ENCODE measurements around the gene SIGLEC1. TPM values are rescaled to one million over a fixed set of nuclear protein-coding genes. Genes with fewer than 3 reads are reported as not detected.
A peak's percentile ranks its signal among the peaks of the same experiment; 100 is the strongest.

SIGLEC1 gene
- total RNA-seq, 4 donors from 2014 or later: 5.2 to 33.9 (median 13.1) TPM

GRCh38 chr20:3678198-3678597 lies 34.2 kb downstream of the SIGLEC1 start:
- H3K27me3 ChIP-seq: peaks cover 0 to 16% of the 10 kb centered on the region in 2 donors
- no peaks in the 10 kb centered on the region for H3K9me3 ChIP-seq
- no peak for DNase-seq (ENCODE audit: low spot score in 2 of 2)
- WGBS, 2 donors: 15 to 22% methylated on average over 2 of the region's 2 CpGs
- H3K27ac ChIP-seq: peak overlapping the region; percentile 3 to 93 (median 67)
- H3K4me1 ChIP-seq: peaks cover 0 to 66% (median 31%) of the 10 kb centered on the region in 4 donors
- TF ChIP-seq EP300 (IDR thresholded peaks at IDR 0.05): no peak
- TF ChIP-seq POLR2A (IDR thresholded peaks at IDR 0.05): no peak
- no peak for TF ChIP-seq CTCF (IDR thresholded peaks at IDR 0.05)
- no peak overlapping the region for H3K4me3 ChIP-seq
- H3K36me3 ChIP-seq: peaks cover 0 to 28% (median 0%) of the 10 kb centered on the region in 3 donors

- H3K36me3 ChIP-seq: peaks cover 0 to 31% (median 0%) of the 10 kb centered on the region in 3 donors
- no peak for DNase-seq (ENCODE audit: low spot score in 2 of 2)
- no peak for TF ChIP-seq EP300 (IDR thresholded peaks at IDR 0.05)
- peaks cover 0 to 66% (median 31%) of the 10 kb centered on the region in 4 donors for H3K4me1 ChIP-seq
- peak overlapping the region; percentile 38 to 93 (median 67) for H3K27ac ChIP-seq
- no peak overlapping the region for H3K4me3 ChIP-seq
- 18 to 21% methylated on average over 8 of the region's 8 CpGs for WGBS, 2 donors
- H3K27me3 ChIP-seq: peaks cover 0 to 21% of the 10 kb centered on the region in 2 donors
- no peaks in the 10 kb centered on the region for H3K9me3 ChIP-seq
These were observed 34.7 kb downstream of the SIGLEC1 start for GRCh38 chr20:3677733-3678132.

- H3K27ac ChIP-seq: no peak overlapping the region
- 61 to 66% methylated on average over 13 of the region's 13 CpGs for WGBS, 2 donors
- TF ChIP-seq CTCF (IDR thresholded peaks at IDR 0.05) (no peak), POLR2A (IDR thresholded peaks at IDR 0.05) (no peak), EP300 (IDR thresholded peaks at IDR 0.05) (no peak)
- H3K27me3 ChIP-seq: peaks cover 0 to 21% of the 10 kb centered on the region in 2 donors
- H3K4me1 ChIP-seq: peaks cover 0 to 42% (median 22%) of the 10 kb centered on the region in 4 donors
- DNase-seq (ENCODE audit: low spot score in 2 of 2): no peak
- H3K4me3 ChIP-seq: no peak overlapping the region
- no peaks in the 10 kb centered on the region for H3K9me3 ChIP-seq
- H3K36me3 ChIP-seq: peaks cover 0 to 54% (median 0%) of the 10 kb centered on the region in 3 donors
These were observed 37.2 kb downstream of the SIGLEC1 start for GRCh38 chr20:3674995-3675900.

GRCh38 chr20:3674447-3674846 lies 38.0 kb downstream of the SIGLEC1 start:
- Histone ChIP-seq H3K9me3 (no peaks in the 10 kb centered on the region), H3K4me1 (peaks cover 0 to 34% (median 18%) of the 10 kb centered on the region in 4 donors), H3K36me3 (peaks cover 0 to 56% (median 0%) of the 10 kb centered on the region in 3 donors), H3K4me3 (no peak overlapping the region), H3K27me3 (peaks cover 0 to 20% of the 10 kb centered on the region in 2 donors), H3K27ac (no peak overlapping the region)
- DNase-seq (ENCODE audit: low spot score in 2 of 2): no peak
- 80 to 81% methylated on average over 9 of the region's 10 CpGs for WGBS, 2 donors
- TF ChIP-seq EP300 (IDR thresholded peaks at IDR 0.05) (no peak), CTCF (IDR thresholded peaks at IDR 0.05) (no peak), POLR2A (IDR thresholded peaks at IDR 0.05) (no peak)

- WGBS, 2 donors: 67 to 69% methylated on average over 60 to 90 of the region's 90 CpGs
- no peak overlapping the region for H3K27ac ChIP-seq
- no peak for DNase-seq (ENCODE audit: low spot score in 2 of 2)
- TF ChIP-seq EP300 (IDR thresholded peaks at IDR 0.05) (no peak), POLR2A (IDR thresholded peaks at IDR 0.05) (no peak), CTCF (IDR thresholded peaks at IDR 0.05) (no peak)
- peaks cover 0 to 20% of the 10 kb centered on the region in 2 donors for H3K27me3 ChIP-seq
- no peaks in the 10 kb centered on the region for H3K9me3 ChIP-seq
- no peak overlapping the region for H3K4me3 ChIP-seq
- H3K4me1 ChIP-seq: peaks cover 0 to 24% (median 16%) of the 10 kb centered on the region in 4 donors
- peaks cover 0 to 62% (median 0%) of the 10 kb centered on the region in 3 donors for H3K36me3 ChIP-seq
These were observed 39.0 kb downstream of the SIGLEC1 start for GRCh38 chr20:3673221-3674070.
